Immature natural killer cell (primary cell): ENCODE measurements around the gene MAST4. TPM values are rescaled to one million over a fixed set of nuclear protein-coding genes. Genes with fewer than 3 reads are reported as not detected.

Experiments
- DNase-seq, 3 donors: peaks; one replicate each; pipeline ENCODE4 v3.0.0; 2022; ENCODE audit warnings: mixed read lengths in 1 of 3
- H3K27ac Mint-ChIP-seq, 6 donors: one replicate each; pipeline ENCODE4 v1.8.0; 2020; ENCODE audit warnings: mixed read lengths in 6 of 6, mild to moderate bottlenecking in 5 of 6, inconsistent platforms in 4 of 6, moderate library complexity in 3 of 6
- H3K27me3 Mint-ChIP-seq, 3 donors: one replicate each; pipeline ENCODE4 v1.8.0; 2020 to 2021; ENCODE audit warnings: low read depth in 3 of 3, mild to moderate bottlenecking in 3 of 3, mixed read lengths in 3 of 3, moderate library complexity in 3 of 3, inconsistent platforms in 1 of 3
- H3K36me3 Mint-ChIP-seq, 3 donors: one replicate each; pipeline ENCODE4 v1.8.0; 2020; ENCODE audit warnings: mixed read lengths in 3 of 3, inconsistent platforms in 2 of 3, mild to moderate bottlenecking in 2 of 3
- H3K4me1 Mint-ChIP-seq, 2 donors: one replicate each; pipeline ENCODE4 v1.8.0; 2020; ENCODE audit warnings: inconsistent platforms in 2 of 2, mild to moderate bottlenecking in 2 of 2, mixed read lengths in 2 of 2, moderate library complexity in 1 of 2
- H3K4me3 Mint-ChIP-seq, 5 donors: one replicate each; pipeline ENCODE4 v1.8.0; 2020; ENCODE audit warnings: mild to moderate bottlenecking in 5 of 5, mixed read lengths in 5 of 5, inconsistent platforms in 3 of 5, moderate library complexity in 3 of 5
- H3K9me3 Mint-ChIP-seq, 6 donors: one replicate each; pipeline ENCODE4 v1.8.0; 2020; ENCODE audit warnings: mild to moderate bottlenecking in 6 of 6, mixed read lengths in 6 of 6, inconsistent platforms in 4 of 6, moderate library complexity in 3 of 6
- polyA plus RNA-seq, 3 donors: library from polyadenylated mRNA; unstranded; fragments of 300-500 nt; fragmentation: Illumina TruSeq; gene quantifications; one replicate each; pipeline ENCODE4 v1.2.3, GENCODE V29; 2021

Gene MAST4
- polyA plus RNA-seq, 3 donors from 2014 or later: 0.51 to 2.8 (median 1.1) TPM

DNA sequence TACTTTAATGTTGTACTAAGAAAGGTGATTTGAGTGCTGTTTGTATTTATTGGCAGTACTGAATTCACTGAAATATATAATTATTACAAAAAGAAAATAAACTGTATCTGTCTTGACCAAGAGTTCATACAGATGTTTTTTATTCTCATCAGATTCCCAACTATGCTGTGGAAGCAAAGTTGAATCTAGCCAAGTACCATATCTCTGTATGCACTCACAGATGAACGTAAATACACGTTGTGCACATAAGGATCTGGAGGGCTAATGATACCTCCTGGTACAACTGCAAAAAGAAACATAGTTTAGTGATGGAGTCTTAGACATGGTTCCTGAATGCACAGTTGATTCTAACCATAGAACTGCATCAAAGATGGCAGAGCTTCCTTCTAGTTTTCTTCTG is 431.0 kb downstream of the MAST4 start:
- Mint-ChIP-seq H3K27ac (no peak overlapping the region), H3K27me3 (peaks cover 0 to 2% (median 0%) of the 10 kb centered on the region in 3 donors), H3K9me3 (no peaks in the 10 kb centered on the region), H3K4me1 (no peaks in the 10 kb centered on the region), H3K36me3 (peaks cover 0 to 5% (median 4%) of the 10 kb centered on the region in 3 donors), H3K4me3 (no peak overlapping the region)
- DNase-seq: no peak

DNA sequence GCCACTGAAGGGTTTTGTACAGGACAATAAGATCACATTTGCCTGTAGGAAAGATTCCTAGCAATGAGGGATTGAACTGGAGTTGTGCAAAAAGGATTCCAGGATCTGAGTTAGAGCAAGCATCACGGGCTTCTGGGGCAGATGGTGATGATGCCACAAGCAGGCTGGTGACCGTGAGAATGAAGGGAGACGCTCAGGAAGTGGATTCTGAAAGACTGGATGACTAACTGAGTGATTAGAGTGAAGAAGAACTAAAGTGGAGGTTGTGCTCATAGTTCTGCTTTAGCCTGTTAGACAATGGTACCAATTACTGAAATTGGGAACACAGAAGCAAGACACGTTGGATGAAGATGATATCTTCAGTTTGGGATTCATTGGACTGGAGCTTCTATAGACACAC is 432.2 kb downstream of the MAST4 start:
- H3K36me3 Mint-ChIP-seq: peaks cover 0 to 5% (median 4%) of the 10 kb centered on the region in 3 donors
- no peak overlapping the region for H3K4me3 Mint-ChIP-seq
- no peaks in the 10 kb centered on the region for H3K4me1 Mint-ChIP-seq
- H3K27me3 Mint-ChIP-seq: peaks cover 0 to 2% (median 0%) of the 10 kb centered on the region in 3 donors
- no peaks in the 10 kb centered on the region for H3K9me3 Mint-ChIP-seq
- DNase-seq: no peak
- H3K27ac Mint-ChIP-seq: no peak overlapping the region

DNA sequence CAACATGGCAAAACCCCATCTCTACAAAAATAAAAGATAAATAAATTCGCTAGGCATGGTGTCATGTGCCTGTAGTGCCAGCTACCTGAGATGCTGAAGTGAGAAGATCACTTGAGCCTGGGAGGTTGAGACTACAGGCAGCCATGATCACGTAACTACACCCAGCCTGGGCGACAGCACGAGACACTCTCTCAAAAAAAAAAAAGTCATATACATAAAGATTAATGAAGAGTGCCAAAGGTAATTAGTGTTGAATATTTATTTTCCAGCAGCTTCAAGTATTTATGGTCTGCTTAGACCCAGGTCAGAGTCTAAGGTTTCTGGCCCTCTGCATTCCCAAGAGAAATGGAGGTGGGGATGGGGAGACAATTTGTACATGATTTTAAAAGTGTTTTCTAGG is 432.7 kb downstream of the MAST4 start:
- peaks cover 0 to 5% (median 4%) of the 10 kb centered on the region in 3 donors for H3K36me3 Mint-ChIP-seq
- H3K4me1 Mint-ChIP-seq: no peaks in the 10 kb centered on the region
- no peak overlapping the region for H3K27ac Mint-ChIP-seq
- H3K27me3 Mint-ChIP-seq: peaks cover 0 to 2% (median 0%) of the 10 kb centered on the region in 3 donors
- no peak overlapping the region for H3K4me3 Mint-ChIP-seq
- H3K9me3 Mint-ChIP-seq: no peaks in the 10 kb centered on the region
- DNase-seq: no peak

DNA sequence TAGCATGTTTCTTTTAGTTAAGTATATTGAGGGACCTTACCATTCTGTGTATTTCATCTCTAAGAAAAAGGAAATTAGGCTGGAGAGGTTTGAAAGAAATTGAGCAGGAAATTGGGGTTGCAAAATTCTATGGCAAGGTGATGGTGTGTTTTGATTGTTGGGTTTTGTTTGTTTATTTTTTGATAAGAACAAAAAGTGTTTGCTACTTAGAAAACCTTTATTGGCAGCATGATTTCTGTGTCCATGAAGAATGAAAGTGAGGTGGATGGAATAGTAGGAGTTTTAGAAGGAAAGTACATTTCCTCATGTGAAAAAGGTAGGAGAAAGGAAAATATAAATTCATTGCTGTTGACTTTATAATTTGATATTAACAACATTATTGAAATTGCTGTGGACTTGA is 433.3 kb downstream of the MAST4 start:
- H3K4me3 Mint-ChIP-seq: no peak overlapping the region
- H3K27me3 Mint-ChIP-seq: peaks cover 0 to 2% (median 0%) of the 10 kb centered on the region in 3 donors
- H3K4me1 Mint-ChIP-seq: no peaks in the 10 kb centered on the region
- no peaks in the 10 kb centered on the region for H3K9me3 Mint-ChIP-seq
- peaks cover 0 to 5% (median 4%) of the 10 kb centered on the region in 3 donors for H3K36me3 Mint-ChIP-seq
- no peak overlapping the region for H3K27ac Mint-ChIP-seq
- no peak for DNase-seq

DNA sequence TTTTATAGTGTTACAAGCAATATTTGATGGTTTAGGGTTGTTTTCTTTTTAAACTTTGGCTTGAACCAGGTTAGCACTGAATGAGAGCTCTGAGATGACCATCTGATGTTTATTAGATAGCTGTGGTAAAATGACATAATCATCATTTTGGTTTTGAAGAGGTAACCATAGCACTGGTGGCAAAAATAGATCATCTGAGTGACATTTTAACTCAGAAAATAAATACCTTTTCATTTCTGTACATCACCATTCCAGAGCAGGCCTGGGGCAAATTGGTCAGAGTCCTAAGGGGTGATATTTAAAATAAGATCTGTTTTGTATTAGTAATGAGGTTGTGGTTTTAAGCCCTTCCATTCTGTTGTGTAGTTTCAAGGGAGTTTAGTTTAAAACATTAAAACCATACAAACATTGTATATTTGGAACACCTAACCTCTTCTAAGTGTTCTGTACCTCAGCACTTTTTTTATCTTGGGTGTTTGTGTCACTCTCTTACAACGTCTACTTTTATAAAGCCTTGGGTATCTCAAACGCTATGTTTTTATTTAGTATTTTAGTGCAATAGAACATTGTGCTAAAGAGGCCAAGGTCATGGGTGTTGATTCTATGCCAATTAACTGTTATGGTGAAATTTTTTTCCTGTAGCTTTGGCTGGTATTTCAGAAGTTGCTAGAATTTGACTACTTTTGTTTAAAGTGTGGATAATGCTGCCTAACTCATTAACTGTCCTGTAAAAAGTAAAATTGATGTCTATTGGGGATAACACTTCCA is 434.3 kb downstream of the MAST4 start:
- Mint-ChIP-seq H3K36me3 (peaks cover 0 to 5% (median 4%) of the 10 kb centered on the region in 3 donors), H3K4me3 (no peak overlapping the region), H3K27me3 (peaks cover 0 to 2% (median 0%) of the 10 kb centered on the region in 3 donors), H3K4me1 (no peaks in the 10 kb centered on the region), H3K9me3 (no peaks in the 10 kb centered on the region), H3K27ac (no peak overlapping the region)
- no peak for DNase-seq

DNA sequence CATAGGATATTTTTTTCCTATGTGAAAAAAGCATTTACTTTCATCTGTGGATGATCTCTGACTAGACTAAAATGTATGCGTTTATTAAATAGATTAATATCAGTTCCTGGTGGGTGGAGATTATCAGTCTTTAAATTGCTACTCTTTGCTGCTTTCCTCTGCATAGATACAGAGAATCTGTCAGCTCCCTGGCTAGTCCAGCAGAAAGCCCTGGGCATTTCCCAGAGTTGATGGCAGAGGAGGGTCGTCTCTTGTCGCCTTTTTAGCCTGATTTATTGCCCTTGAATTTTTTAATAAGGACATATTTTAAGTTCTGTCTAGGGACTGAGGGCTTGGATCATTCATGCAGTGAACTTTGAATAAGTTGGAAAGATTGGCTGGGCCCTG is 434.9 kb downstream of the MAST4 start:
- no peak overlapping the region for H3K27ac Mint-ChIP-seq
- H3K27me3 Mint-ChIP-seq: peaks cover 0 to 2% (median 0%) of the 10 kb centered on the region in 3 donors
- H3K9me3 Mint-ChIP-seq: no peaks in the 10 kb centered on the region
- H3K36me3 Mint-ChIP-seq: peaks cover 0 to 5% (median 4%) of the 10 kb centered on the region in 3 donors
- no peak for DNase-seq
- H3K4me1 Mint-ChIP-seq: no peaks in the 10 kb centered on the region
- no peak overlapping the region for H3K4me3 Mint-ChIP-seq

DNA sequence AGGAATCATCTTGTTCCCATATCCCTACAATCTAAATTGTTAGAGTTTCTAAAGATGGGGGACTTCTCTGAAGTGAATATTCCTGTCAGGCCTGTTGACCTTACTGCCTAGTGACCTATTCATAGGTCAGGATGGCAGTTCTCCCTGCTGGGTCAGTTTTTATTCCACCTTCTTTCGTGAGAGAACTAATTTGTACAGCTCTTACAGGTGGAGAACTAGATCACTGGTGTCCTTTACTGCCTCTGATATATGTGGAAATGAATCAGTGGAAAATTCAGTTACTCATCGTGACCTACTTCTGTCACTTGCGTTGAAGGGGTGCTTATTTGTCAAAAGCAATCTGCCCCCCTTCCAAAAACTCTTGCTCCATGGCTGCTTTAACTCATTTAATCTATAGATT is 435.5 kb downstream of the MAST4 start:
- Mint-ChIP-seq H3K36me3 (peaks cover 0 to 5% (median 4%) of the 10 kb centered on the region in 3 donors), H3K27ac (no peak overlapping the region), H3K4me1 (no peaks in the 10 kb centered on the region), H3K9me3 (no peaks in the 10 kb centered on the region), H3K4me3 (no peak overlapping the region), H3K27me3 (peaks cover 0 to 2% (median 0%) of the 10 kb centered on the region in 3 donors)
- no peak for DNase-seq

DNA sequence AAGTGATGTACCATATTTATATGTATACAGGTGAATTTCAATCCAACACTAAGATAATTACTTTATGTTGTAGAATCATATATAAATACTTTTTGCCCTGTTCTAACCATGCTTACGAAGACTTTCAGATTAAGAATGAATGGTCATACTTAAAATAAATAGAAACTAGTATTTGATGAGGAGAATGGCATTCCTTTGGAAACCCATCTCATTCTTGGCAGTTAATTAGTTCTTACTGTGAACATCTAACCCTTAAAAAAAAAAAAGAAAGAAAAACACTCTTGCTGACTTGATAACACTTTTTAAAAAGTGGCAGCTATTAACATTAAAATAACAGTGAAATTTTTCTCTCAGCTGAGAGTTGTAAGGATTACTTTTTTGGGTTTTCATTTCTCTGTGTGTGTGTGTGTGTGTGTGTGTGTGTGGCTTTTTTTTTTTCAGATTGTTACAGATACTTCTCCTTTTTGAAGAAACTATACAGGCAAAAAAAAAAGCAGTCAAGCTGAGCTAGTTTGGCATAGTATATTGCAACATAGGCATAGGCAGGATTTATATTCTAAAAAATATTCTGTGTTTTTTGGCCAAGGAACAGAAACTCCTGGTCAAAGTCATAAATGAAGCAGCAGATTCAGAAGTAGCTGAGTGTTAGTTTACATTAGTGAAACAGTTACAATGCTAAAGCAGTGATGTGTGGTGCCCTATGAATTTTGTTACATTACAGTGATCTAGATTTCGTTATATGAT is 436.9 kb downstream of the MAST4 start:
- no peak overlapping the region for H3K4me3 Mint-ChIP-seq
- DNase-seq: no peak
- H3K27me3 Mint-ChIP-seq: peaks cover 0 to 3% (median 0%) of the 10 kb centered on the region in 3 donors
- peaks cover 0 to 5% (median under 1%) of the 10 kb centered on the region in 3 donors for H3K36me3 Mint-ChIP-seq
- H3K27ac Mint-ChIP-seq: no peak overlapping the region
- H3K9me3 Mint-ChIP-seq: no peaks in the 10 kb centered on the region
- H3K4me1 Mint-ChIP-seq: no peaks in the 10 kb centered on the region

DNA sequence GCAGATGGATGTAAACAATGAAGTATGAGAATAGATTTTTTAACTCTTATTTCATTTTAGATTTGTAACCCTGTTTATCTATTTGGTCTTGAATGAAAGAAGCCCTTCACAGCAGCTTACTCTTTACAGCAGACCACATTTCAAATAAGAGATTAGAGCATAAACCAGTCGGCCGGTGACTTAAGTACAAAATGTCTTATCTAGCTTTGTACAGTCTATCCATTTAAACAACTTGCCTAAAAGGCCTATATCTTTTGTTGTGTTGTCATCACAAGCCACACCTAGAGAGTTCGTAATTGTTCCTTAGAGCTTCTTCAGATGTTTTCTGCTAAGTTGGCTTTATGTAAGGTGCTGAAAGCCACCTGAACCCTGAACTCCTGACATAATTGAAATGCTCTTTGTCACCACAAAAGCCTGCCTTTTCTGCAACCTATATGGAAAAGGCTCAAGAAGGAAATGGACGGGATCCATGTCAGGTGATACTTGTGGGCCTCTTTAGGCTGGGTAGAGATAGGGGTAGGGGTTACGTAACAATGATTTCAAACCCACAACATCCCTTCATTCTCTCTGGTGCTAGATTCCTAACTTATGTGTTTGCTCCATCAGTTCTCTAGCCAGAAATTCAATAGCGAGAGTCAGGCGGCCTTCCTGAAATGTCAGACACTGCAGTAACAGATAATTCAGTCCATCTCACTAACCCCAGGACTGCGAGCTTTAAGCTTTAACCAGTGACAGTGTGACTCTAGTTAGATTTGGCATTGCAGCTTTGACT is 437.9 kb downstream of the MAST4 start:
- H3K27ac Mint-ChIP-seq: no peak overlapping the region
- peaks cover 0 to 4% (median 0%) of the 10 kb centered on the region in 3 donors for H3K27me3 Mint-ChIP-seq
- H3K36me3 Mint-ChIP-seq: no peaks in the 10 kb centered on the region
- DNase-seq: no peak
- H3K4me3 Mint-ChIP-seq: no peak overlapping the region
- no peaks in the 10 kb centered on the region for H3K9me3 Mint-ChIP-seq
- no peaks in the 10 kb centered on the region for H3K4me1 Mint-ChIP-seq

DNA sequence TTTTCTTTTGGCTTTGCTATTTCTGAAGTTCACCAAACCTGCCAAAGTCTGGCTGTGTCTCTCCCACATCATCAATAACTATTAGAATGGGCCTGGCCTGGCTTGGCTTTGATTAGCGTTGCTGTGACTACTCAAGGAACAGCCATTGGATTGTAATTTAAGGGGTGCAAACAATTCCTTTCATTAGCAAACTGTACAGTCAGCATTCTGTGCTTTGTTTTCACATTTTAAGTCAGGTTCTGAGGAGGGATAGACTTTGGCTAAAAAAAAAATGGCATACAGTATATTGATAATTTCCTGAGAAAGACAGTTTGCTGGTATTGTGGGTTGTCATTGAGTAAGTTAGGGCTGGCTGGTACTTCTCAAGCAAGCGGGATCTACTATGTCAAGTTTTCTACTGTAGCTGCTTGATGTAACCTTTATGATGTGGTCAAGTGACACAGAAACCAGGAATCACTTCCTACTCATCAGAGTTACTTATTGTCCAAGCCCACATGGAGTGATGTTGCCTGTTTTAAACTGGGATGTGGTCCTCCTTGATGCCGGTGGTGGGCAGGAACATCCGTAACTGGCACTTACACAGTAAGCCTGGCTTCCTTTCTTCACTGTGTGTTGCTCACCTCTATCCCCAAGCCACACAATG is 439.0 kb downstream of the MAST4 start:
- Mint-ChIP-seq H3K4me3 (no peak overlapping the region), H3K4me1 (no peaks in the 10 kb centered on the region), H3K27ac (no peak overlapping the region), H3K9me3 (no peaks in the 10 kb centered on the region), H3K27me3 (peaks cover 0 to 2% (median 0%) of the 10 kb centered on the region in 3 donors), H3K36me3 (no peaks in the 10 kb centered on the region)
- no peak for DNase-seq

DNA sequence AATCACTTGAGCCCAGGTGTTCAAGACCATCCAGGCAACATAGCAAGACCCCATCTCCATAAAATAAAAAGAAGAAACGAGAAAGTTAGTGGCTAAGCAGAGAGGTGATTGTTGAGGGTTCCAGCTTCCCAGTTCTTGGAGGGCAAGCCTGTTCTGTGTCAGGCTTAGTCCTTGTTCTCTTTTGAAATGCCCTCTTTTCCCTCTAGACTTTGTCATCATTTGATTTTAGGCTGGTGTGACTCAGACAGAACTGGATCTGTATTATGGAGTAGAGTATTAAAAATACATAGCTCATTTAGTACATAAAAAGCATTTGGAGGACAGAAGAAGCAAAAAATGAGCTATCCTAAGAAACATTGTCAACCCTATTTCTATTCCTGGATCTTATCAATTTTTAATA is 441.0 kb downstream of the MAST4 start:
- no peaks in the 10 kb centered on the region for H3K4me1 Mint-ChIP-seq
- H3K4me3 Mint-ChIP-seq: no peak overlapping the region
- no peak overlapping the region for H3K27ac Mint-ChIP-seq
- DNase-seq: no peak
- H3K27me3 Mint-ChIP-seq: peaks cover 0 to 1% (median 0%) of the 10 kb centered on the region in 3 donors
- H3K9me3 Mint-ChIP-seq: no peaks in the 10 kb centered on the region
- no peaks in the 10 kb centered on the region for H3K36me3 Mint-ChIP-seq

DNA sequence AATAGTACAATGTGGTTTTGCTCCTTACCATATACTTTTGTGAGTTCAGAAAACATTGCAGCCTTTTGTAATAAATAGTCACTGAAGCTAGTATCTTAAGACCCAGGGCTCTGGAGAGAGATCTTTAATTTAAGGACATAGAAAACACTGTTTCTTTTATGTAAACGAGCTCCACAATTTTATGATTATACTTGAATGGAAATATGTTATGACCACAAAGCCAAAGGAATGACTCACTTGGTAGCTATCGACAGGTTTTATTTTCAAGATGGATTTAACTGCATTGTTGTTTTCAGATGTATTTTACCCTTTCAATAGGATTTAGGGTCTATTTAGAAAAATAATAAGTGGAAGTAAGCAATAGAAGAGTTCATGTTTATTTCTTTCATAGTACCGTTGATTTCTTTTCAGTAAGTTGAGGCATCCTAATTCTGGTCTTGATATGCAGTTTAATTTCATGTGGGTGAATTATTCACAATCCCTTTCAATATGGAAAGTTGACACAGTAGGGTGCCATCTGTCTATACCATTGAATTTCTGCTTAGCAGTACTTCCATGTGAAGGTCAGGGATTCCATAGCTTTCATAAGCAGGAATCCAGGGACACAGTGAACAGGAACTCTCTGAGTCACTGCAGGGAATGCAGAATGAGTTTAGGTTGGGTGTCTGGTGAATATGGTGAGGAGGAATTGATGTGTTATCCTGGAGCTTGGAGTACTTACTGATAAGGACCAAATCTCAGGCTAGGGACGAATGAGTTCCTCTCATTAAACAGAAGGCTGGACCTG is 442.8 kb downstream of the MAST4 start:
- Mint-ChIP-seq H3K36me3 (no peaks in the 10 kb centered on the region), H3K9me3 (no peaks in the 10 kb centered on the region), H3K27me3 (peaks cover 0 to 3% (median 1%) of the 10 kb centered on the region in 3 donors), H3K4me1 (no peaks in the 10 kb centered on the region), H3K4me3 (no peak overlapping the region), H3K27ac (no peak overlapping the region)
- no peak for DNase-seq
